GM23248 (cell line): ENCODE measurements around the gene USP17L29.

Experiments used
- EZH2 ChIP-seq: fragments of 200-600 bp; sonication (generic); IDR thresholded peaks from 2 replicates; pipeline ENCODE4 v1.6.1; 2018; ENCODE audit warnings: antibody characterized with exemption, mild to moderate bottlenecking; ENCODE audit not compliant: insufficient read depth, poor library complexity, severe bottlenecking
- EZH2phosphoT487 ChIP-seq: fragments of 200-600 bp; sonication (generic); IDR thresholded peaks from 2 replicates; pipeline ENCODE4 v1.6.1; 2018; ENCODE audit warnings: antibody characterized with exemption, moderate library complexity, mild to moderate bottlenecking, low read depth; ENCODE audit not compliant: insufficient read depth

GRCh38 chr4:9384126-9384525, 30.7 kb downstream of the USP17L29 start:
- TF ChIP-seq EZH2phosphoT487 (no peak), EZH2 (no peak)
